GM21576 (cell line): ENCODE results near the gene CHD2.

Experiments
- ATAC-seq: cut with Tn5 transposase; IDR thresholded peaks from one replicate; pipeline ENCODE4 v1.9.1; 2021; ENCODE audit warnings: mild to moderate bottlenecking, moderate library complexity; ENCODE audit not compliant: unreplicated experiment

CHD2 gene

DNA sequence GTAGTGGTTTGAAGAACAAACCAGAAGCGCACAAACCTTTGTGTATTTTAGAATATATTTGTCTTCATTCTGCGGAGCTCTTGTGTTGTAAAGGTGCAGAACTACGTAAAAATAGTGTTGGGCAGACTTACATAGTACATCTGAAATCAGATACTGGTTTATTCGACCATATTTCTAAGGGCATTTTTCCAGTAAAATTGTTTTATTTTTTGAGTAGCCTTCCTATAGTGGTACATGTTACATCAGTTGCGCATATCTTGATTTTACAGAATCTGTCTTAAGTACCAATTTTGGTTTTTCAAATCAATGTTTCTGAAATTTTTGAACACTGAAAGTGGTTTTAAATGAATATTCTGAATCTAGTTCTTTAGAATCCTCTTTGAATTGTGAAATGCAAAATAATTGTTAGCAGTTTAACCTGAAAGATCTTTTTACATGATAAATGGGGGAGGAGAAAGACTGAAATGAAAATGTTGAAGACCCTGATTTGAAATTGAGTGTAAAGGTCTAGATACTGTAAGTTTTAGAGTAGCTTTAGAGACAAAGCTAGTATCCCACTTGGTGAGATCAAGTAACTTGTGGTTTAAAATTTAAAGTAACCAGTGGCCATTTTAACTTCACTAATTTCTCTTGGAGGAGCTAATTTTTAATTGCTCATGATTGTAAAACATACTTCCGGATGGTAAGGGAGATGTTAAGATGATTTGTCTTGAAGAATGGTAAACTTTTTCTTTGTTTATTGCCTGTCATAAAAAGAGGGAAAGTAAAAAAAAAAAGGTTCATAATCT lies 15.5 kb upstream of the CHD2 start:
- no peak for ATAC-seq

DNA sequence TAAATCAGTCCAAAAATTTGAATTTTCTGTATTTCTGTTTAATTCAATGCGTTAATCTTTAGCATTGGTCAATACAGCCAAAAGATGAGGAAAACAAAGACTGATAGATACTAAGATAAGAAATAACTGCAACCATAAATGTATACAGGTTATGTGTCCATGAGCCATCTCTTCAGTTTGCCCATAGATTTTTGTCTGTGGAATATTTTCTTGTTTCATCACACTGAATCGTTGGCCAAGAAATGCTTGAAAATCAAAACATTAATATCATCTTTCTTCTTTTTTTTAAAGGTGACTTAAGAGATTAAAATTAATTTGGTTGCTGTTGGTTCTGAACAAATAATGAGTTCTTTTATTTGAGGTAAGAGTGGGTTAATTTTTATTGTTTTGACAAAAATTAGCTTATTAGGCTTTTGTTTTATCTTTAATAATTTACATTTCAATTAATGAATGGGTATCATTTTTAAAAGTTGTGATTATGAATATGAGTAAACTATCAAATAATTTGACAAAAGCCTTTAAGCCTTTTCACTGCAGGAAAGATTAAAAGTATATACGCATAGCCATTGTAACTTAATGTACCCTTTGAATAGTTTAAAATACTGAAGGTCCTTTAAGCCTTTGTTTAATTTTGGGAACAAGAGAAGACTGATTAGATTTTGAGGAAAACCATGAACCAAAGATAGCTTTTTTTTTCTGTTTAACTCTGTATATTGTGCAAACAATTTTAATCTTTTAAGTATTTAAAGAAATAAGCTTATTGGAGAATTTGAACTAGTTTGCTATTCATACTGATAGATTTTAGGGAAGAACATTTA lies 14.7 kb upstream of the CHD2 start:
- ATAC-seq, result no peak

DNA sequence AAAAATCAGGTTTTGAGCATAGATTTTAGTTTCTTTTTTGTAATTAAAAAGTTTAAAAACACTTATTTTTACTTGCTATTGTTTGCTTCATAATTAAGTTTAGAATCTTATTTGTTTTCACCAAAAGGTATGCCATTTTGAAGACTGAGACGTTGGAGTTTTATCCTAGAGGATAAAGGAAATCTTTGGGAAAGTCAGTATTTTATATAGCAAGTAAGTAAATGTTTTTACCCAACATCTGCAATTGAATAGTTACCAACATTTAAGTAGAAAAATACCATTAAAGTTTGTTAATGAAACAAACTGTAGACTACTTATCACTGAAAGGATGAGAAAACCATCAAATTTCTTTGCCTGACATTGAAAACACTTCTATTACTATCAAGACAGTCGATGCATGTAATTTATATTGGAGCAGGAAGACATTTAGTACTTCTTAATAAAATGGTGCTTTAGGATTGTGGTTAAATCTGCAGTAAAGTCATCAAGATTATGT lies 14.0 kb upstream of the CHD2 start:
- no peak for ATAC-seq

GRCh38 chr15:92886815-92887214 lies 13.3 kb upstream of the CHD2 start:
- no peak for ATAC-seq

DNA sequence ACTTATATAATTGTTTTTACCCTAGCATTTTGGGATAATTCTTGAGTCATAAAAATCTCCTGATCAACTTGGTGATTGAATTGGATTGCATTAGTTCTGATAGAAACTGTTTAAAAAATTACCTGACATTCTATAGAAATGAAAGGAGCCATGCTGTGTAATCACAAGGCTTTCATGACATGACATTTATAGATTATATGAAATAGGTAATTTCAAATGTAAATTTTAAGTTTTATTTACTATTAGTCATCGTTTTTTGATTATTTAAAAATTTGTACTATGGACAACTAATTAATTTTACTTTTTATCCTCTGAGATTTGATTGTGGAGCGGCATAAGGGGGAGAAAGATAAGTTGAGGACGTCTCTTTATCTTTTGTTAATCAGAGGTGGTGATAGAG lies 12.3 kb upstream of the CHD2 start:
- no peak for ATAC-seq

DNA sequence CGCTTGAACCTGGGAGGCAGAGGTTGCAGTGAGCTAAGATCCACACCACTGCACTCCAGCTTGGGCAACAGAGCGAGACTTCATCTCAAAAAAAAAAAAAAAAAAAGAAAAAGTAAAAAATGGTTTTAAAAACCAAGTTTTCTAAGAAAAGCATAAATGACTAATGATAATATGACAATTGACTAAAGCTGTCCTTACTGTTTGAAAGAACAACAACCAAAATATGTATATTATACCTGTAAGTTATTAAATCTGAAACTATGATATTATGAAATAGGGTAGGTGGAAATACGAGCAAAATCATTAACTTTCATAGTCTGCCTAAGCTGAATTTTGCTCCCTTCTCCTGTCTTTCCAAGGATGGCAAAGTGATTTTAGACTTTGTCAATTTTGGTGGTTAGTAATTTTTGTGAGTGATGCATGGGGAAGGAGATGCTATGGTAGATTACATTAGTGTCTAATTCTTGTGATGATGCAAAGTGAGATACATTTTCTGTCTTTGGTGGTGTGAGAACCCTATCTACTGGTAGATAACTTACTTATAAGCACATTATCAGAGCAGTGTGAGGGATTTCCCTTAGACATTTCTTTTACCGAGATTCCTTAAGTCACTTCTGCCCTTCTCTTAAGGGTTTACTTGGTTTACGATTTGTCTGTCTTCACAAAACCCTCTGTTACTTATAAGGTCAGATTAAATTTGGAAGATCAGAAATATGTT lies 10.6 kb upstream of the CHD2 start:
- ATAC-seq, result no peak

- no peak for ATAC-seq
Measured at GRCh38 chr15:92891533-92892200, 8.5 kb upstream of the CHD2 start.

GRCh38 chr15:92892201-92892555 lies 7.9 kb upstream of the CHD2 start:
- no peak for ATAC-seq

GRCh38 chr15:92893200-92893599 lies 6.9 kb upstream of the CHD2 start:
- ATAC-seq, result no peak

DNA sequence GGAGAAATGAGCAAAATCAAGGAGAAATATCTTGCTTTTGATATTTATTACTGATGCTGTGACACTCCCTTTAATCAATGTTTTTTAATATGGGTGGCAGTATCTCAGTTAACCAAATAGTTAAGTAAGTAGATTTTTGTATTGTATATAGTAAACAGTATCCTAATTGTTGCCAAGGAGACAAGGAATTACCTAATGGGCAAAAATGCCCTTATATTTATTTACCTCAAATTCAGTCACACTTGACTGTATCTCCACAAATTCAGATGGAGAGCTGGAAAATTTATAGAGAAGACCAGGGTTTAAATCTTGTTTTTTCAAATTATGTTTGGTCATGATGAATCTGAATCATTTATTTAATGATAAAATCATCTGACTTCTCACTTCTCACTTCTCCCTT lies 3.6 kb upstream of the CHD2 start:
- no peak for ATAC-seq

DNA sequence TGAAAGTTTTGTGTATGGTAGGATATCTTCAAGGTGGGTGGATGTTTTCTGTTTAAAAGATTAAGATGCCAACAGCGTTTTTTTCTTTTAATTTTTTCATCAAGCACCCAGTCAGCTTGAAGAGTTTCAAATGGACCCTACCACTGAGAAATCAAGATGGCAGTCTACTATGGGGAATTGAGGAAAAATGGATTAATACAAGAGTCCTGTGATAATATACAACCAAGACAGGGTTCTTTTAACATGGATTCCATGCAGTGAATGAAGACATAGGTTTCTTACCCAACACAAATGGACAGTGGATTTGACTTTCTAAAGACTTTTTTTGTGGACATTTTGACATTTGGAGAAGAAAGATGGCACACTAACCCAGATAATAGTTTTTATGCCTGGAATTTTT lies 2.5 kb upstream of the CHD2 start:
- no peak for ATAC-seq

- ATAC-seq, result no peak
Measured at GRCh38 chr15:92898988-92899582, 1.0 kb upstream of the CHD2 start.

GRCh38 chr15:92899601-92899947 lies 550 bp upstream of the CHD2 start:
- no peak for ATAC-seq

DNA sequence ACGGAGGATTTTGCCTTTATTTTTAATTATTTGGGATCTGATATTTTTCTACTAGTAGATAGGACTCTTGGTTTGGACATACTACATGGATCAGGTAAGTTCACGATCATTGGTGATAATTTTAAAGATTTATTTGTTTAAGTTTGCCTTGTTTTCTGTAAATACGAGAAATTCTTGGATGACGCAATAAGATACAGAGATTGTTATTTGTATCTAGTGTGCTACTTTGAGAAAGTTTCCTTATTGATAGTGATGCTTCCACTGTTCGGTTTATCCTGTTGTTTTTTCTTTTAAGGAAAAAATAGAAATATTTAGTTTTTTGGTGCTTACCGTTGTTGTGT lies 577 bp downstream of the CHD2 start:
- ATAC-seq, result no peak

GRCh38 chr15:92901072-92901761 lies 1.1 kb downstream of the CHD2 start:
- ATAC-seq, result no peak

DNA sequence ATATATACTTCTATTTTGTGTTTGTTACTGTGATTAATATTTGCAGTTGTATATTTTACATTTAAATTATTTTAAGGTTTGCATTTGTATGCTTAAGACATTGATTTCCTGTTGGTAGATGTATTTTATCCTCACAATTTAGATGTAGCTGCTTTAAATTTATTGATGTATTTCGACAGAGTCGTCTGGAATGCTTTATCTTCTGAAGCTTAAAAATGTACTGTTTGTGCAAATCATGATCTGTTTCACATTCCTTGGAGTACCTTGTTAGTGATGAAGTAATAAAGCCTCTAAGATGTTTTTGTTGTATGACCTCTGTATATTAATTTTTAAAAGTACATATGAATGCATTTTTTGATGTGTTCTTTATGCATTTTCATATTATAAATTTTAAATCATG lies 1.9 kb downstream of the CHD2 start:
- ATAC-seq, result no peak

GRCh38 chr15:92902737-92903593 lies 2.8 kb downstream of the CHD2 start:
- no peak for ATAC-seq

DNA sequence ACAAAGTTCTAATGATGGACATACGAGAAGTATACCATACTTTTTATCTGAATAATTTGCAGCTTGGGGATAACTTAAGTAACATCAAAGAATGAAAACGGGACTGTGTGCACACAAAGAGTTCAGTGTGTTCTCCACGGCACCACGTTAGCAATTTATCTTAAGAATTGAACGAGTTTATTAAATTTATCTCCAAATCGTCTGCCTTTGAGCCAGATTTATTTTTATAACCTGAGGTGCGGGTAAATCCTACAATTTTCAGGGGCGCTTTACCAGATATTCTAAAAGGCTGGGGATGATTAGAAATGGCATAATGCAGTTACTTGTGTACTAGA lies 3.5 kb downstream of the CHD2 start:
- no peak for ATAC-seq

GRCh38 chr15:92903966-92904721 lies 4.0 kb downstream of the CHD2 start:
- peak; percentile 65 for ATAC-seq
